ENCODE data around the gene SLC46A3. TPM values are rescaled to one million over a fixed set of nuclear protein-coding genes. Genes with fewer than 3 reads are reported as not detected.

SLC46A3 gene
- total RNA-seq, 1 donor from 2014 or later = 6.1 TPM

DNA sequence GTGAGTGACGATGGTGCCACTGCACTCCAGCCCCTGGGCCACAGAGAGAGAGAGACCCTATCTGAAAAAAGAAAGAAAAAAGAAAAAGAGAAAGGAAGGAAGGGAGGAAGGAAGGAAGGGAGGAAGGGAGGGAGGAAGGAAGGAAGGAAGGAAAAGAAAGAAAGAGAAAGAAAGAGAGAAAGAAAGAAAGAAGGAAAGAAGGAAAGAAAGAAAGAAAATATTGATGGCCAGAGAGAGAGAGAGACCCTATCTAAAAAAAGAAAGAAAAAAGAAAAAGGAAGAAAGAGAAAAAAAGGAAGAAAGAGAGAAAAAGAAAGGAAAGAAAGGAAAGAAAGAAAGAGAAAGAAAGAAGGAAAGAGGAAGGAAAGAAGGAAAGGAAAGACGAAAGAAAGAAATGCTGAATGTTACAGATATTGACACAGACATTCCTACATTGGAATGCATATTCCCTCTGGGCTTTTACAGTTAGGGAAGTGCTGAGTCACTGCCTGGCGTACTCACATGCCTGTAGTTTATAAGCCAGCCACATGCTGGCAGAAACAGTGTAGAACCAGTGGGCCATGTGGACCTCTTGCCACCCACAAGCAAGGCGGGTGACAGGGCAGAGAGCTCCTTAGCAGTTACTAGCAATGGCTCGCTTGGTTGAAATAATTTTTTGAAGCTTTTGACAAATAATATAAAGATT is 34.6 kb upstream of the SLC46A3 start:
- Mint-ChIP-seq H3K36me3 (ENCODE audit: low read depth, unreplicated experiment) (peaks cover 2% of the 10 kb centered on the region), H3K9me3 (ENCODE audit: unreplicated experiment) (peaks cover 8% of the 10 kb centered on the region), H3K4me1 (ENCODE audit: low read depth, unreplicated experiment) (peaks cover 17% of the 10 kb centered on the region), H3K27ac (ENCODE audit: unreplicated experiment) (peak overlapping the region; percentile 99), H3K4me3 (ENCODE audit: unreplicated experiment) (no peak overlapping the region), H3K27me3 (ENCODE audit: low read depth, unreplicated experiment) (no peaks in the 10 kb centered on the region)
- H3K4me3 ChIP-seq (ENCODE audit: insufficient read depth, low read depth, low read length) = no peak overlapping the region
- H3K9ac ChIP-seq (ENCODE audit: low read length) = peak overlapping the region; percentile 46
- H3K4me1 ChIP-seq (ENCODE audit: insufficient read depth, low read length) = no peaks in the 10 kb centered on the region
- peak overlapping the region; percentile 43 for H3K27ac ChIP-seq (ENCODE audit: low read depth, low read length)
- H3K9me3 ChIP-seq (ENCODE audit: insufficient read depth, low read depth, low read length) = no peaks in the 10 kb centered on the region
- no peak for TF ChIP-seq EZH2 (IDR thresholded peaks at IDR 0.05; ENCODE audit: insufficient read depth, low read length)
- TF ChIP-seq CTCF (IDR thresholded peaks at IDR 0.05; ENCODE audit: insufficient read depth, low read depth, low read length) = no peak
- H2AFZ ChIP-seq (ENCODE audit: low read depth, low read length) = peak overlapping the region; percentile 9
- no peaks in the 10 kb centered on the region for H3K79me2 ChIP-seq (ENCODE audit: insufficient read depth, low read length)
- H3K27me3 ChIP-seq (ENCODE audit: insufficient read depth, low read length) = no peaks in the 10 kb centered on the region
- no peaks in the 10 kb centered on the region for H4K20me1 ChIP-seq (ENCODE audit: insufficient read depth, low read length)
- no peaks in the 10 kb centered on the region for H3K36me3 ChIP-seq (ENCODE audit: insufficient read depth, low read length)
- peak overlapping the region; percentile 62 for H3K4me2 ChIP-seq (ENCODE audit: low read length)
- FAIRE-seq (peak; percentile 88), DNase-seq (ENCODE audit: low read depth) (peak; percentile 83)

GRCh38 chr13:28751175-28751960 is 32.6 kb upstream of the SLC46A3 start:
- Histone ChIP-seq H3K36me3 (ENCODE audit: insufficient read depth, low read length) (no peaks in the 10 kb centered on the region), H2AFZ (ENCODE audit: low read depth, low read length) (no peak overlapping the region), H3K4me2 (ENCODE audit: low read length) (no peak overlapping the region), H3K4me3 (ENCODE audit: insufficient read depth, low read depth, low read length) (no peak overlapping the region), H3K4me1 (ENCODE audit: insufficient read depth, low read length) (no peaks in the 10 kb centered on the region), H3K27ac (ENCODE audit: low read depth, low read length) (no peak overlapping the region), H3K9ac (ENCODE audit: low read length) (no peak overlapping the region), H4K20me1 (ENCODE audit: insufficient read depth, low read length) (no peaks in the 10 kb centered on the region), H3K79me2 (ENCODE audit: insufficient read depth, low read length) (no peaks in the 10 kb centered on the region), H3K9me3 (ENCODE audit: insufficient read depth, low read depth, low read length) (no peaks in the 10 kb centered on the region), H3K27me3 (ENCODE audit: insufficient read depth, low read length) (no peaks in the 10 kb centered on the region)
- H3K4me3 Mint-ChIP-seq (ENCODE audit: unreplicated experiment) = no peak overlapping the region
- peaks cover 17% of the 10 kb centered on the region for H3K4me1 Mint-ChIP-seq (ENCODE audit: low read depth, unreplicated experiment)
- peaks cover 2% of the 10 kb centered on the region for H3K36me3 Mint-ChIP-seq (ENCODE audit: low read depth, unreplicated experiment)
- FAIRE-seq (no peak), DNase-seq (ENCODE audit: low read depth) (no peak)
- TF ChIP-seq EZH2 (IDR thresholded peaks at IDR 0.05; ENCODE audit: insufficient read depth, low read length) = no peak
- TF ChIP-seq CTCF (IDR thresholded peaks at IDR 0.05; ENCODE audit: insufficient read depth, low read depth, low read length) = no peak
- H3K9me3 Mint-ChIP-seq (ENCODE audit: unreplicated experiment) = peaks cover 2% of the 10 kb centered on the region
- H3K27me3 Mint-ChIP-seq (ENCODE audit: low read depth, unreplicated experiment) = no peaks in the 10 kb centered on the region
- H3K27ac Mint-ChIP-seq (ENCODE audit: unreplicated experiment) = no peak overlapping the region
